Right renal pelvis (tissue), 4 donors: ENCODE measurements around the gene LAIR1. TPM values are rescaled to one million over a fixed set of nuclear protein-coding genes. Genes with fewer than 3 reads are reported as not detected.
A peak's percentile ranks its signal among the peaks of the same experiment; 100 is the strongest.
"Not testable (repeated sequence)": the region's sequence is repeated elsewhere in the genome, so short reads cannot be mapped to it uniquely, and the experiment has no call there.

Source experiments
- DNase-seq, 4 donors: peaks; one replicate each; pipeline ENCODE4 v3.0.0-alpha.2; 2013; ENCODE audit warnings: low read depth in 4 of 4, low spot score in 3 of 4, missing footprints in 1 of 4
- polyA plus RNA-seq, 4 donors: library from polyadenylated mRNA; unstranded; fragments of 120-200 nt; gene quantifications; one replicate each; pipeline ENCODE4 v1.2.1, GENCODE V29; 2013; ENCODE audit not compliant: insufficient read length in 4 of 4

Gene LAIR1
- 1 to 10 TPM; 3.3 to 5.6 (median 4.7) TPM for polyA plus RNA-seq

- DNase-seq: no peak
Observed at GRCh38 chr19:54364775-54365257, at the start of gene LAIR1. TSS of gene LAIR1 (minus strand) at chr19:54364931. CDS start at chr19:54364804, 127 bp downstream.

- DNase-seq: no peak
Observed at GRCh38 chr19:54414156-54414555, 49.4 kb upstream of the LAIR1 start.

GRCh38 chr19:54412877-54413276 lies 48.1 kb upstream of the LAIR1 start:
- DNase-seq: no peak

GRCh38 chr19:54411033-54411432 lies 46.3 kb upstream of the LAIR1 start:
- DNase-seq: no peak

- no peak for DNase-seq
Observed at GRCh38 chr19:54408456-54409026, 43.8 kb upstream of the LAIR1 start.

DNA sequence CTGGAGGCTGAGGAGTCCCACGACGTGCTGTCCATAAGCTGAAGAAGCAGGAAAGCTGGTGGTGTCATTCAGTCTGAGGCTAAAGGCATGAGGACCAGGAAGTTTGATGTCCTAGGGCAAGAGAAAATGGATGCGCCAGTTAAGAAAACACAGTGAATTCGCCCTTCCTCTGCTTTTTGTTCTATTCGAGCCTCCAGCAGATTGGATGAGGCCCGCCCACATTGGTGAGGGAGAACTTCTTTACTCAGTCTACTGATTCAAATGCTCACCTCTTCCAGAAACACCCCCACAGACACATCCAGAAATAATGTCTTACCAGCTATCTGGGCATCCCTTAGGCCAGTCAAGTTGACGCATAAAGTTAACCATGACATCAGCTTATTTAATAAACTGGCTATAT lies 43.0 kb upstream of the LAIR1 start:
- DNase-seq: no peak

- no peak for DNase-seq
Observed at GRCh38 chr19:54405628-54406027, 40.9 kb upstream of the LAIR1 start.

DNA sequence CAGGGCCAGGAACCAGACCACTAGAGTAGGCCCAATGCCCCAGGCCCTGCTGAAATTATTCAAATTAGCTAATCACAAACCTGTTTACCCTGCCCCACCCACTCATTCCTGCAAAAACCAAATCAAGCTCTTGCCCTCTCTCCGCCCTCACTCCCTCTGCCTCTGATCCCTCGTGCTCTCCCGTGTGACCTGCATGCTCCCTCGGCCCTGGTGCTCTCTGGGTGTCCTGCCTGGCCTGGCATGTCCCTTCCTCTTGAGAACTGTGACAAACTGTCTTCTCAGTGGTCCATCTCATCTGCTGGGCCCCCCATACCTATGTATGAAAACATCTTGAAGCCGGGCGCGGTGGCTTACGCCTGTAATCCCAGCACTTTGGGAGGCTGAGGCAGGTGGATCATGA lies 38.3 kb upstream of the LAIR1 start:
- DNase-seq: no peak

DNA sequence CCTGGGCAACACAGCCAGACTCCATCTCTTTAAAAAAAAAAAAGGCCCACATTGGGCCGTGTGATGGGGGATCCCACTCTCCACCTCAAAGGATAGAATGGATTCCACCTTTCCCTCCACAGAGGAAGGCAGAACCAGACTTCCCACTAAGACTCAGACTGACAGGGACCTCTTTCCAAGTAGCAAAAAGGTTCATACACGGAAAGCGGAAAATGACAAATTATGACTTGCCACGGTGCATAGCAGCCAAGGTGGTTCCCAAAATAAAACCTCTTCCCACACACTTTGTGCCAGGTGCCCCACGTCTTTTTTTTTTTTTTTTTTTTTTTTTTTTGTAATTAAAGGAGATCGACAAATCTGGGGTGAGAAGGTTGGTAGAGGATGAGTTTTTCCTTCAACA lies 36.2 kb upstream of the LAIR1 start:
- DNase-seq: no peak

GRCh38 chr19:54399189-54399588 lies 34.5 kb upstream of the LAIR1 start:
- DNase-seq: no peak

DNA sequence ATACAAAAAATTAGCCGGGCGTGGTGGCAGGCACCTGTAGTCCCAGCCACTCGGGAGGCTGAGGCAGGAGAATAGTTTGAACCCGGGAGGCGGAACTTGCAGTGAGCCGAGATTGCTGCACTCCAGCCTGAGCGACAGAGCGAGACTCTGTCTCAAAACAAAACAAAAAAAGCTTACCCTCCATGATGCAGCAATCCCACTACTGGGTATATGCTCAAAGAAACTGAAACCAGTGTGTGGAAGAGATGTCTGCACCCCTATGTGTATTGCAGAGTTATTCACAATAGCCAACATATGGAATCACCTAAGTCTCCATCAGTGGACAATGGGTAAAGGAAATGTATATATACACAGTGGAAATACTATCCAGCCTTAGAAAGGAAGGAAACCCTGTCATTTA lies 31.0 kb upstream of the LAIR1 start:
- no peak for DNase-seq

DNA sequence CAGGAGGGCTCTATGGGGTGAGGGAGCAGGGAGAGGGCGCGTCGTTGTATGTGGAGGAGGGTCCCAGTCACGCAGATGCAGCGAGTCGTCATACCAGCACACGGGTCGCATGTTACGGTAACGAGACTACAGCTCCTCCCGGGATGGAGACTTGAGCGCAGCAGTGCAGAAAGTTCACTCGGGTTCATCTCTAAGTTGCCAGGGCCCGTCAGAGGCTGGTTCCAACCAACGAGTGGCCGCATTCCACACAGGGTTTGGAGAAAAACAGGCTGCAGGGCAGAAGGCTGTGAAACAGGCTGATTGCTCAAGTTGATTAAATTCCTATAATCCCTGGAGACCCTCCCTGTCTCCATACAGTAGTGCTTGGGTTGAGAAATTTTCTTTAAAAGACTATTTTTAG lies 28.6 kb upstream of the LAIR1 start:
- no peak for DNase-seq

DNA sequence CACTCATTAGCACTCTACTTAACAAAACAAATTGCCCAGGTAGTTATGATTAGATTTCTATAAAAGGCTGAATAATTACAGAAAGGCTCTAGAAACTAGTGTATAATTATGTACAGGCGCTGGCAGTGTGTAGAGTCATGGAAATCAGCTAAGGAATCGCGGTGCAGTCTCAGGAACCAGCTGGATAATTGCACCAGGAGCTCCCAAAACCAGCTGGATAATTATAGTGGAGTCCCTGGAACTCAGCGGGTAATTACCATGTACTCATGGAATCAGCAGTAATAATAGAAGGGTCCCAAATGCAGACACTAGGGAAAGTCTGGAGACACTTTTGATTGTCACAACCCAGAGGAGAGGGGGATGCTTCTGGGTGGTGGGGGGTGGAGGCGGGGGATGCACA lies 27.4 kb upstream of the LAIR1 start:
- no peak for DNase-seq

DNA sequence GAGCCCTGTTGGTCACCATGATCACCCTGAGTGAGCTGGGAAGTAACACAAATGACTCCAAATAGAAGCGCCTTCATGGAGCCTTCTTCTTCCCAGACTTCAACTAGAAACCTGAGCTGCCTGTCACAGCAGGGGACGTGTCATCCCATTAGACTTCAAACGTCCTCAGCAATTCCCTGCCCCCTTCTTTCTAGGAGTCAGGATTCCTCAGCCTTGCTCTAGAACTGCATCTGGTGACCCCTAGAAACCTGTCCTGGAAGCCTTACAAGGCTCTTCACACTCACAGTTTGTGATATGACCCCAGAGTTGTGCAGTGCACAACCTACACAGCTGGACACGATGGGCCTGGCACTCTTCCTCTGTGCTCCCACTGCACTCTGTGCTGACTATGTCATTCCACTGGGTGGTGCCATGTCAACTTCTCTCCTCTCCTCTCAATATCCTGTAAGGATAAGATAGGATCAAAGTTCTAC lies 26.9 kb upstream of the LAIR1 start:
- no peak for DNase-seq

DNA sequence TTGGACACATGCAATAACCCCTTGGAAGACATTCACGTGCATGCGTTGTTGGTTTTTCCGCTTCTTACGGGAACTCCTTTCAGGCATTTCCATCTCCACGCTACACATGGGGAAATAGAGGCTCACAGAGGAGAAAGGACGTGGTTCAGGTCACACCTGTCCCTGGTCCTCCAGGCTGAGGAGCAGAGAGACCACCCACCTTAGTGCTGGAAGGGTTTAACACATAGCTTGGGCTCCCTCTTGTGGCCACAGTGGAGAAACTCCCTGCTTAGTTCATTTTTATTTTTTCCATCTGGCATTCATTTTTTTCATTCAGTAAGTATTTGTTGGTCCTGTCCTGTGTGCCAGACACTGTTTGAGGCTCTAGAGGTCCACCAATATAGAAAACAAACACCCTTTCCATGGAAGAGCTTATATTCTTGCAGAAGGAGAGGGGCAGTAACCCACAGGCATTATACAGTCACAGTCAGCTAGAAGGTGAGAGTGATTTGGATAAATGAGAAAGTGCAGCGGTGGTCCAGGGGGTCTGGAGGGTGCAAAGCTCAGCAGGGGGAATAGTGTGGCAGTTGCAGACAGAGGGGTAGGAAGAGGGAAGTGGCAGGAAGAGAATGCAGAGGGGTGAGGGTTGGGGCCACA lies 26.3 kb upstream of the LAIR1 start:
- DNase-seq: peak; percentile 40 to 61 (median 50)

DNA sequence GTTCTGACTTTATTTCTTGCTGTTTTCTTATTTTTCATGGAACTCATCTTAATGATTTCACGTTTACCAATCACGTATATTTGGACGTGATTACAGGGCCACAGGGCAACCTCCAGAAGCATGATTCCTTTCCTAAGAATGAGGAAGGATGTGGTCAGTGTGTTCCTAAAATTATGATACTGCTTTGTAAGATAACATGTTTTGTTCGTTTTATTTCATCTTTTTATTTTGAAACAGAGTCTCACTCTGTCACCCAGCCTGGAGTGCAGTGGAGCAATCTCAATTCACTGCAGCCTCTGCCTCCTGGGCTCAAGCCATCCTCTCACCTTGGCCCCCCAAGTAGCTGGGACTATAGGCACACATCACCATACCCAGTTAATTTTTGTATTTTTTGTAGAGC lies 24.8 kb upstream of the LAIR1 start:
- no peak for DNase-seq

DNA sequence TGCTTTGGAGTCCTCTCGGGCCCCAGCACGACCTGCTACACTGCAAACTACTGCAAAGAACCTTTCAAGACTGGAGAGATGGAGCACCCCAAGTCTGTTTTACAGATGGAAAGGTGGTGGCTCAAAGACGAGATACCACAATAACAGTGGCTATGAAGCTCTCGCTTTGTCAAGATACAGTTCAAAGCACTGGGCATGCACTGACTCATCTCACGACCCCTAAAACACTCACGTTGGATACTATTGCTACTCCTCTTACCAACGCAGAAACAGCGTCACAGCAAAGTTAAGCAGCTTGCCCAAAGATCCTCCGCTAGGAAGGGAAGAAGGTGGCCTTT lies 24.0 kb upstream of the LAIR1 start:
- no peak for DNase-seq

- peak in 1 of 4 donors; percentile 13 for DNase-seq
Observed at GRCh38 chr19:54387991-54388801, 23.5 kb upstream of the LAIR1 start.

DNA sequence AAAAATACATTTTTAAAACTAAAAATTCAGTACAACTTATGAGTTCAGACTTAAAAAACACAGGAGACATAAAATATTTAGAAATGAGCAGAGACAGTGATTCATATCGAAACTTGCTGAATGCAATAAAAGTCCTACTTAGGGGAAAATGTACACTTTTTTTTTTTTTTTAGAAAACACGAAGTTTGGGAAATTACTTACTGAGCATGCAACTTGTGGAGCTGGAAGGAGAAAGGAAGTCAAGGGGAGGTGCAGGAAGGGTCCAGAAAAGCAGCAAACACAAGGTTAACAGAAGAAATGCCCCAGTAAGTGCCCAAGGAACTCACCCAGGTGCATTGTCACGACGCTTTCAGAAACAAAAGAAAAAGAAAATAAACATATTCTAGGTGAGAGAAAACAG lies 18.6 kb upstream of the LAIR1 start:
- no peak for DNase-seq

- DNase-seq: not testable (repeated sequence)
Observed at GRCh38 chr19:54382041-54382440, 17.3 kb upstream of the LAIR1 start.

DNA sequence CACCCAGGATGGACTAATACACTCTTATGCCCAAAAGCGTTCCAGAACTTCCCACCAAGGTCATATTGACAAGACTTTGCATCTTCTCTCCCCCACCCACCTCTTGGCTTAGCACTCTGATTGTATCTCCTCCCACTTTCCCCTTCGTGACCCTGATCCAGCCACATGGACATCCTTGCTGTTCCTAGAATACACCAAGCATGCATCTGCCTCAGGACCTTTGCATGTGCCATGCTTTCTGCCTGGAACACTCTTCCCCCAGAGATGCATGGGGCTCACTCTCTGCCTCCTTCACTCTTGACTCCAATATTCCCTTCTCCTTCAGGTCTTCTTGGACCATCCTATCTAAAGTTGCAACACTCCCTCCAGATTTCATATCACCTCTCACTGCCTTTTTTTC lies 16.2 kb upstream of the LAIR1 start:
- DNase-seq: no peak
